ENCODE data around the gene SDS.

SDS gene

GRCh38 chr12:113388351-113388750 is 15.3 kb downstream of the SDS start:
- Histone ChIP-seq H3K9me3 (ENCODE audit: control insufficient read depth, low read length) (no peaks in the 10 kb centered on the region), H3K36me3 (ENCODE audit: control insufficient read depth, insufficient read depth, low read length, severe bottlenecking) (peaks cover 55% of the 10 kb centered on the region), H3K9ac (ENCODE audit: low read length) (no peak overlapping the region), H3K27me3 (replicated peaks; ENCODE audit: control insufficient read depth, insufficient read depth, low read length) (no peaks in the 10 kb centered on the region), H3K4me3 (ENCODE audit: low read length) (no peak overlapping the region), H3K4me1 (ENCODE audit: control insufficient read depth, insufficient read depth, low read length) (no peaks in the 10 kb centered on the region)
- no peak for DNase-seq (ENCODE audit: low read depth)

GRCh38 chr12:113387631-113388030 is 16.1 kb downstream of the SDS start:
- H3K4me3 ChIP-seq (ENCODE audit: low read length), result no peak overlapping the region
- DNase-seq (ENCODE audit: low read depth), result no peak
- H3K27me3 ChIP-seq (replicated peaks; ENCODE audit: control insufficient read depth, insufficient read depth, low read length), result no peaks in the 10 kb centered on the region
- no peak overlapping the region for H3K9ac ChIP-seq (ENCODE audit: low read length)
- no peaks in the 10 kb centered on the region for H3K9me3 ChIP-seq (ENCODE audit: control insufficient read depth, low read length)
- peaks cover 59% of the 10 kb centered on the region for H3K36me3 ChIP-seq (ENCODE audit: control insufficient read depth, insufficient read depth, low read length, severe bottlenecking)
- H3K4me1 ChIP-seq (ENCODE audit: control insufficient read depth, insufficient read depth, low read length), result no peaks in the 10 kb centered on the region

GRCh38 chr12:113386866-113387566 is 16.7 kb downstream of the SDS start:
- DNase-seq (ENCODE audit: low read depth), result no peak
- no peaks in the 10 kb centered on the region for H3K27me3 ChIP-seq (replicated peaks; ENCODE audit: control insufficient read depth, insufficient read depth, low read length)
- no peak overlapping the region for H3K9ac ChIP-seq (ENCODE audit: low read length)
- no peak overlapping the region for H3K4me3 ChIP-seq (ENCODE audit: low read length)
- no peaks in the 10 kb centered on the region for H3K4me1 ChIP-seq (ENCODE audit: control insufficient read depth, insufficient read depth, low read length)
- H3K36me3 ChIP-seq (ENCODE audit: control insufficient read depth, insufficient read depth, low read length, severe bottlenecking), result peaks cover 65% of the 10 kb centered on the region
- no peaks in the 10 kb centered on the region for H3K9me3 ChIP-seq (ENCODE audit: control insufficient read depth, low read length)

- no peak for DNase-seq (ENCODE audit: low read depth)
- Histone ChIP-seq H3K9me3 (ENCODE audit: control insufficient read depth, low read length) (no peaks in the 10 kb centered on the region), H3K36me3 (ENCODE audit: control insufficient read depth, insufficient read depth, low read length, severe bottlenecking) (peaks cover 68% of the 10 kb centered on the region), H3K9ac (ENCODE audit: low read length) (no peak overlapping the region), H3K4me1 (ENCODE audit: control insufficient read depth, insufficient read depth, low read length) (no peaks in the 10 kb centered on the region), H3K27me3 (replicated peaks; ENCODE audit: control insufficient read depth, insufficient read depth, low read length) (no peaks in the 10 kb centered on the region), H3K4me3 (ENCODE audit: low read length) (no peak overlapping the region)
Observed at GRCh38 chr12:113385282-113385882, 18.3 kb downstream of the SDS start.

- Histone ChIP-seq H3K4me1 (ENCODE audit: control insufficient read depth, insufficient read depth, low read length) (no peaks in the 10 kb centered on the region), H3K27me3 (replicated peaks; ENCODE audit: control insufficient read depth, insufficient read depth, low read length) (no peaks in the 10 kb centered on the region), H3K4me3 (ENCODE audit: low read length) (no peak overlapping the region), H3K9ac (ENCODE audit: low read length) (no peak overlapping the region), H3K36me3 (ENCODE audit: control insufficient read depth, insufficient read depth, low read length, severe bottlenecking) (peaks cover 63% of the 10 kb centered on the region), H3K9me3 (ENCODE audit: control insufficient read depth, low read length) (no peaks in the 10 kb centered on the region)
- no peak for DNase-seq (ENCODE audit: low read depth)
Observed at GRCh38 chr12:113384778-113385177, 18.9 kb downstream of the SDS start.

- no peaks in the 10 kb centered on the region for H3K27me3 ChIP-seq (replicated peaks; ENCODE audit: control insufficient read depth, insufficient read depth, low read length)
- H3K4me3 ChIP-seq (ENCODE audit: low read length), result no peak overlapping the region
- no peaks in the 10 kb centered on the region for H3K4me1 ChIP-seq (ENCODE audit: control insufficient read depth, insufficient read depth, low read length)
- no peak for DNase-seq (ENCODE audit: low read depth)
- H3K36me3 ChIP-seq (ENCODE audit: control insufficient read depth, insufficient read depth, low read length, severe bottlenecking), result peaks cover 54% of the 10 kb centered on the region
- H3K9ac ChIP-seq (ENCODE audit: low read length), result no peak overlapping the region
- no peaks in the 10 kb centered on the region for H3K9me3 ChIP-seq (ENCODE audit: control insufficient read depth, low read length)
Observed at GRCh38 chr12:113382206-113382605, 21.5 kb downstream of the SDS start.

- Histone ChIP-seq H3K9me3 (ENCODE audit: control insufficient read depth, low read length) (no peaks in the 10 kb centered on the region), H3K27me3 (replicated peaks; ENCODE audit: control insufficient read depth, insufficient read depth, low read length) (no peaks in the 10 kb centered on the region), H3K9ac (ENCODE audit: low read length) (no peak overlapping the region), H3K4me3 (ENCODE audit: low read length) (no peak overlapping the region), H3K4me1 (ENCODE audit: control insufficient read depth, insufficient read depth, low read length) (no peaks in the 10 kb centered on the region), H3K36me3 (ENCODE audit: control insufficient read depth, insufficient read depth, low read length, severe bottlenecking) (peaks cover 56% of the 10 kb centered on the region)
- DNase-seq (ENCODE audit: low read depth), result no peak
Observed at GRCh38 chr12:113381220-113381619, 22.5 kb downstream of the SDS start.

- Histone ChIP-seq H3K9ac (ENCODE audit: low read length) (no peak overlapping the region), H3K27me3 (replicated peaks; ENCODE audit: control insufficient read depth, insufficient read depth, low read length) (no peaks in the 10 kb centered on the region), H3K36me3 (ENCODE audit: control insufficient read depth, insufficient read depth, low read length, severe bottlenecking) (peaks cover 59% of the 10 kb centered on the region), H3K4me1 (ENCODE audit: control insufficient read depth, insufficient read depth, low read length) (no peaks in the 10 kb centered on the region), H3K4me3 (ENCODE audit: low read length) (no peak overlapping the region), H3K9me3 (ENCODE audit: control insufficient read depth, low read length) (peaks cover 3% of the 10 kb centered on the region)
- DNase-seq (ENCODE audit: low read depth), result no peak
Observed at GRCh38 chr12:113378291-113378690, 25.4 kb downstream of the SDS start.

GRCh38 chr12:113374823-113375428 is 28.8 kb downstream of the SDS start:
- H3K4me3 ChIP-seq (ENCODE audit: low read length), result no peak overlapping the region
- H3K27me3 ChIP-seq (replicated peaks; ENCODE audit: control insufficient read depth, insufficient read depth, low read length), result no peaks in the 10 kb centered on the region
- H3K9ac ChIP-seq (ENCODE audit: low read length), result no peak overlapping the region
- H3K36me3 ChIP-seq (ENCODE audit: control insufficient read depth, insufficient read depth, low read length, severe bottlenecking), result peaks cover 42% of the 10 kb centered on the region
- peaks cover 3% of the 10 kb centered on the region for H3K9me3 ChIP-seq (ENCODE audit: control insufficient read depth, low read length)
- H3K4me1 ChIP-seq (ENCODE audit: control insufficient read depth, insufficient read depth, low read length), result no peaks in the 10 kb centered on the region
- DNase-seq (ENCODE audit: low read depth), result no peak

- Histone ChIP-seq H3K9me3 (ENCODE audit: control insufficient read depth, low read length) (peaks cover 3% of the 10 kb centered on the region), H3K36me3 (ENCODE audit: control insufficient read depth, insufficient read depth, low read length, severe bottlenecking) (peaks cover 42% of the 10 kb centered on the region), H3K4me1 (ENCODE audit: control insufficient read depth, insufficient read depth, low read length) (peaks cover 7% of the 10 kb centered on the region), H3K9ac (ENCODE audit: low read length) (no peak overlapping the region), H3K4me3 (ENCODE audit: low read length) (no peak overlapping the region), H3K27me3 (replicated peaks; ENCODE audit: control insufficient read depth, insufficient read depth, low read length) (no peaks in the 10 kb centered on the region)
- DNase-seq (ENCODE audit: low read depth), result no peak
Observed at GRCh38 chr12:113373969-113374368, 29.7 kb downstream of the SDS start.

GRCh38 chr12:113373440-113373839 is 30.2 kb downstream of the SDS start:
- no peaks in the 10 kb centered on the region for H3K27me3 ChIP-seq (replicated peaks; ENCODE audit: control insufficient read depth, insufficient read depth, low read length)
- DNase-seq (ENCODE audit: low read depth), result no peak
- peaks cover 42% of the 10 kb centered on the region for H3K36me3 ChIP-seq (ENCODE audit: control insufficient read depth, insufficient read depth, low read length, severe bottlenecking)
- peaks cover 7% of the 10 kb centered on the region for H3K4me1 ChIP-seq (ENCODE audit: control insufficient read depth, insufficient read depth, low read length)
- H3K9me3 ChIP-seq (ENCODE audit: control insufficient read depth, low read length), result peaks cover 3% of the 10 kb centered on the region
- H3K4me3 ChIP-seq (ENCODE audit: low read length), result no peak overlapping the region
- H3K9ac ChIP-seq (ENCODE audit: low read length), result no peak overlapping the region
